Measurements from ENCODE around the gene ARMC9. TPM values are rescaled to one million over a fixed set of nuclear protein-coding genes. Genes with fewer than 3 reads are reported as not detected.
A peak's percentile ranks its signal among the peaks of the same experiment; 100 is the strongest.
"Not testable (repeated sequence)": the region's sequence is repeated elsewhere in the genome, so short reads cannot be mapped to it uniquely, and the experiment has no call there.

ARMC9 gene
- total and polyA plus RNA-seq, 5 donors from 2014 or later, result 0.11 to 0.92 (median 0.15) TPM; not detected in 2

GRCh38 chr2:231296401-231296974 lies 98.1 kb downstream of the ARMC9 start:
- ATAC-seq (ENCODE audit: low read depth in 2 of 2) (no peak), DNase-seq (no peak)
- Histone ChIP-seq H3K4me3 (ENCODE audit: low read depth, low read length) (no peak overlapping the region), H3K36me3 (ENCODE audit: control insufficient read depth, insufficient read depth, low read length) (no peaks in the 10 kb centered on the region), H3K9me3 (ENCODE audit: control insufficient read depth in 2 of 2, low read length in 2 of 2) (no peaks in the 10 kb centered on the region), H3K27me3 (ENCODE audit: control insufficient read depth, insufficient read depth, low read length) (no peaks in the 10 kb centered on the region), H3K4me1 (ENCODE audit: control insufficient read depth, insufficient read depth, low read length, poor library complexity, severe bottlenecking) (no peaks in the 10 kb centered on the region), H3K27ac (ENCODE audit: insufficient read depth, low read length, poor library complexity, severe bottlenecking) (no peak overlapping the region)
- H3K27ac Mint-ChIP-seq, result no peak overlapping the region
- H3K36me3 Mint-ChIP-seq, result no peaks in the 10 kb centered on the region
- H3K9me3 Mint-ChIP-seq, result no peaks in the 10 kb centered on the region
- peaks cover 0 to 2% (median 0%) of the 10 kb centered on the region in 4 donors for H3K4me1 Mint-ChIP-seq
- H3K27me3 Mint-ChIP-seq, result peaks cover 5% of the 10 kb centered on the region
- no peak overlapping the region for H3K4me3 Mint-ChIP-seq

DNA sequence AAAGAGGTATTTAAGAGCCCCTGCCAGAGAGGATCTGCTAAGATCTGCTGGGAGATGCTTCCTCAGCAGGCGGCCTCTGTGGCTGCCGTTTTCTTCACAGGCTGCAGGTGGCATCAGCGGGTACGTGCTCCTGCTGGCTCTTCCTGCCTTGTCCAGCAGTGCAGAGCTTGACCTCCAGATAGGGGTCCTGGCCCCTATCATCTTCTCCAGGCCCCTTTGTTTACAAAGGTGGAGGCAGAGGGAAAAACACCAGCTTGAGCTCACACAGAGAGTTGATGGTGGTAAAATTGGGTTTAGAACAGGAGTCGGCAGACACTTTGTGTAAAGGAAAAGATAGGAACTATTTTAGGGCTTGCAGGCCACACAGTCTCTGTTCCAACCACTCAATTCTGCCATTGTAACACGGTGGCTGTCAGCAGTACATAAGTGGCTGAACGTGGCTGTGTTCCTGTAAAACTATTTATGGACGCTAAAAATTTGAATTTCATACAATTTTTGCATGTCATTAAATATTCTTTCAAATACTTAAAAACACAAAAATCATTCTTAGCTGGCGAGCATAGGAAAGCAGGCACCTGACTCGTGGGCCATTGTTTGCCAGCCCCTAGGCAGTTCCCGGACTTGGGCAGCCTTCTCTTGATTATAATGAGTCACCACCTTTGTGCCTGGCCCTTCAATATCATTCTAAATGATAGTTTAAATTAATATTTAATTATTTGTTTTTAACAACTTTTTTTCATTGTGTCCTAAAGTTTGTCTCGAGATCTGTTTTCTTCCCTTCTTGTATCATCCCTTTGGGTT lies 98.9 kb downstream of the ARMC9 start:
- Histone ChIP-seq H3K4me1 (ENCODE audit: control insufficient read depth, insufficient read depth, low read length, poor library complexity, severe bottlenecking) (no peaks in the 10 kb centered on the region), H3K4me3 (ENCODE audit: low read depth, low read length) (no peak overlapping the region), H3K27me3 (ENCODE audit: control insufficient read depth, insufficient read depth, low read length) (no peaks in the 10 kb centered on the region), H3K36me3 (ENCODE audit: control insufficient read depth, insufficient read depth, low read length) (no peaks in the 10 kb centered on the region), H3K27ac (ENCODE audit: insufficient read depth, low read length, poor library complexity, severe bottlenecking) (no peak overlapping the region), H3K9me3 (ENCODE audit: control insufficient read depth in 2 of 2, low read length in 2 of 2) (no peaks in the 10 kb centered on the region)
- DNase-seq (peak in 1 of 3 donors; percentile 39), ATAC-seq (ENCODE audit: low read depth in 2 of 2) (no peak)
- Mint-ChIP-seq H3K4me1 (peaks cover 0 to 2% (median 0%) of the 10 kb centered on the region in 4 donors), H3K36me3 (no peaks in the 10 kb centered on the region), H3K27ac (peak overlapping the region in 1 of 3 donors; percentile 44), H3K27me3 (peaks cover 5% of the 10 kb centered on the region), H3K4me3 (no peak overlapping the region), H3K9me3 (no peaks in the 10 kb centered on the region)

DNA sequence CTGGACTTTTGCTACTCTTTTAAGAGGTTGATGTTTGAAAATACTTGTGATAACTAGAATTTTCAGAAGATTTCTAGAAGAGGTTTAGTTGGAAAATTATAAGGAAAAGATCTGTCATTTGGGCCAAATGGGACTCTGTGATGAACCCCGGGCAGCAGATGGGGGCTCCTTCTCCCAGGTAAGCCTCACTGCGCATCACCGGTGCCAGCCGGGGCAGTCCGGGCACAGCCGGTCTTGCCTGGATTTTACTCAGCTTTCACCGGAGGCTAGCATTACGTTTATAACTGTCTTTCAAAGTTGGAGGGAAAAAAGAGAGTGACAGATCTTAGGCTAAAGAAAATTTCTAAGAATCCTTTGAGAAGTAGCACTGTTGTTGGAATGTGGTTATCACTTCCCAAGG lies 99.7 kb downstream of the ARMC9 start:
- Histone ChIP-seq H3K9me3 (ENCODE audit: control insufficient read depth in 2 of 2, low read length in 2 of 2) (no peaks in the 10 kb centered on the region), H3K4me3 (ENCODE audit: low read depth, low read length) (no peak overlapping the region), H3K36me3 (ENCODE audit: control insufficient read depth, insufficient read depth, low read length) (no peaks in the 10 kb centered on the region), H3K27ac (ENCODE audit: insufficient read depth, low read length, poor library complexity, severe bottlenecking) (no peak overlapping the region), H3K4me1 (ENCODE audit: control insufficient read depth, insufficient read depth, low read length, poor library complexity, severe bottlenecking) (no peaks in the 10 kb centered on the region), H3K27me3 (ENCODE audit: control insufficient read depth, insufficient read depth, low read length) (no peaks in the 10 kb centered on the region)
- ATAC-seq (ENCODE audit: low read depth in 2 of 2) (no peak), DNase-seq (no peak)
- Mint-ChIP-seq H3K4me3 (no peak overlapping the region), H3K9me3 (no peaks in the 10 kb centered on the region), H3K27me3 (peaks cover 6% of the 10 kb centered on the region), H3K36me3 (no peaks in the 10 kb centered on the region), H3K4me1 (peaks cover 0 to 2% (median 0%) of the 10 kb centered on the region in 4 donors), H3K27ac (no peak overlapping the region)

DNA sequence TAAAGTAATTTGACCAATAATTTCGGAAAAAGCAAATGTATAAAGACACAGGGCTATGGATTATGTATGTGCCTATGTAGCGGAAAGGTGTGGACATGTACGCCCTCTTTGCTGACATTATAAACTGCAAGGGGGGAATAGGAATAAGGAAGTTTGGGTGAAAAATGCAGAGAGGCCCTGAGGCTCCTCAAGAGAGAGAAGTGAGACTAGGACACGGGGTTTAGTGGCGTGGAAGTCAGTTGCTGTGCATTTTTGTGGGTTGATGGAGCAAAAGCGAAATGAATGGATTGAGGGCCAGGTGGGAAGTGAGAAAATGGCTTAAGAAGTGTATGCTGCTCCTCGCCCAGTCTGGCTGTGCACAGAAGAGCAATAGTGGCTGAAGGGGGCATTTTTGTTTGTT lies 100.8 kb downstream of the ARMC9 start:
- H3K4me1 Mint-ChIP-seq, result peaks cover 0 to 2% (median 0%) of the 10 kb centered on the region in 4 donors
- no peaks in the 10 kb centered on the region for H3K9me3 Mint-ChIP-seq
- H3K9me3 ChIP-seq (ENCODE audit: control insufficient read depth in 2 of 2, low read length in 2 of 2), result no peaks in the 10 kb centered on the region
- ATAC-seq (ENCODE audit: low read depth in 2 of 2) (no peak), DNase-seq (no peak)
- no peak overlapping the region for H3K27ac ChIP-seq (ENCODE audit: insufficient read depth, low read length, poor library complexity, severe bottlenecking)
- no peaks in the 10 kb centered on the region for H3K36me3 Mint-ChIP-seq
- no peak overlapping the region for H3K27ac Mint-ChIP-seq
- H3K4me3 Mint-ChIP-seq, result no peak overlapping the region
- no peaks in the 10 kb centered on the region for H3K27me3 ChIP-seq (ENCODE audit: control insufficient read depth, insufficient read depth, low read length)
- H3K36me3 ChIP-seq (ENCODE audit: control insufficient read depth, insufficient read depth, low read length), result no peaks in the 10 kb centered on the region
- no peaks in the 10 kb centered on the region for H3K4me1 ChIP-seq (ENCODE audit: control insufficient read depth, insufficient read depth, low read length, poor library complexity, severe bottlenecking)
- peaks cover 12% of the 10 kb centered on the region for H3K27me3 Mint-ChIP-seq
- no peak overlapping the region for H3K4me3 ChIP-seq (ENCODE audit: low read depth, low read length)

DNA sequence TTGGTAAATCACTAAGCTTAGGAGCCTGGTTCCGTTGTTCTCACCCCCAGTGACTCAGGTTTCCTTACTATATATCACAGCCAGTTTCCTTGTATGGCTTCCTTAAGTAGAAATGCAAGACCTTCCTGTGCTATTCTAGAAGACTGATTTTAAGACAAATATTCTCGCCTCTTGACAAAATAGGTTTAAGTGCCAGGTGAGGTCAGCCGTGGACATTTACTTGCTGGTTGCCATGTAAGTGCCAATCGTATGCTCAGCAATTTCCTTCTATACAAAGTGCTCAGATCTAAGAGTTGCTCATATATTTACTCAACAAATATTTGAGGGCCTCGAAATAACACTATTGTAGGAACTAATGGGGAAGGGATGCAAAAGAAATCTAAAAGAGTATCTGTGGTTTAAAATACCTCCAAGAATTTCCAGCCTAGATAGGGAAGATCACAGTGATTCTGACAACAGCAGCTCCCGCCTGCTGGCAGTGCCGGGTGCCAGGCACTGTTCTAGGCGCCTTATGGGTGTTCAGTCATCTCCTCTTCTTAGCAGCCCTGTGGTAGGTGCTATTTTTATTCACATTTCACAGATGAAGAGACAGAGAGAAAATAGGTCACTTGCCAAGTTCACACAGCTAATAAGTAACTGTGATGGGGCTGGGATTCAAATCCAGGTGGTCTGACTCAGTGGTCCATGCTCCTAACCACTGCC lies 101.7 kb downstream of the ARMC9 start:
- Mint-ChIP-seq H3K27ac (no peak overlapping the region), H3K4me3 (no peak overlapping the region), H3K36me3 (no peaks in the 10 kb centered on the region), H3K9me3 (no peaks in the 10 kb centered on the region), H3K27me3 (peaks cover 12% of the 10 kb centered on the region), H3K4me1 (peaks cover 0 to 2% (median 0%) of the 10 kb centered on the region in 4 donors)
- no peak overlapping the region for H3K4me3 ChIP-seq (ENCODE audit: low read depth, low read length)
- ATAC-seq (ENCODE audit: low read depth in 2 of 2) (no peak), DNase-seq (no peak)
- H3K4me1 ChIP-seq (ENCODE audit: control insufficient read depth, insufficient read depth, low read length, poor library complexity, severe bottlenecking), result no peaks in the 10 kb centered on the region
- peaks cover 4% of the 10 kb centered on the region for H3K27me3 ChIP-seq (ENCODE audit: control insufficient read depth, insufficient read depth, low read length)
- H3K36me3 ChIP-seq (ENCODE audit: control insufficient read depth, insufficient read depth, low read length), result no peaks in the 10 kb centered on the region
- H3K27ac ChIP-seq (ENCODE audit: insufficient read depth, low read length, poor library complexity, severe bottlenecking), result no peak overlapping the region
- H3K9me3 ChIP-seq (ENCODE audit: control insufficient read depth in 2 of 2, low read length in 2 of 2), result no peaks in the 10 kb centered on the region

DNA sequence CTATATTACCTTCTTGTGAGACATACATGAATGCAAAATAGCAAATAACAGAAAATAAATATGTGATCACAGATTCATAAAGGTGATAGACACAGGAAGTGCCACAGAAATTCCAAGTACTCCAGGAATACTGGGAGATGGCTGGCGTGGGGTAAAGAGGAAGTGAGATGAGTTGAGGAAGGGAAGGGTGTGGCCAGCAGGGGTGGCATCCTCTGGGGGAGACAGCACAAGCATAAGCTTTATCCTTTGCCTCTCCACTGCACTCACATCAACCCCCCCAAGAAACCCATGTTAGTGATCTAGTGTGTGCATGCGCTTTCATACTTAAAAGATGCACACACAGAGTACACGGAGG lies 102.3 kb downstream of the ARMC9 start:
- no peak overlapping the region for H3K4me3 Mint-ChIP-seq

GRCh38 chr2:231304259-231304658 lies 105.8 kb downstream of the ARMC9 start:
- H3K9me3 Mint-ChIP-seq; H3K36me3 Mint-ChIP-seq; H3K27ac Mint-ChIP-seq; H3K4me3 ChIP-seq (ENCODE audit: low read depth, low read length); DNase-seq; H3K27ac ChIP-seq (ENCODE audit: insufficient read depth, low read length, poor library complexity, severe bottlenecking); ATAC-seq (ENCODE audit: low read depth in 2 of 2); H3K36me3 ChIP-seq (ENCODE audit: control insufficient read depth, insufficient read depth, low read length); H3K4me1 Mint-ChIP-seq; H3K4me1 ChIP-seq (ENCODE audit: control insufficient read depth, insufficient read depth, low read length, poor library complexity, severe bottlenecking); H3K4me3 Mint-ChIP-seq; H3K27me3 ChIP-seq (ENCODE audit: control insufficient read depth, insufficient read depth, low read length); H3K9me3 ChIP-seq (ENCODE audit: control insufficient read depth in 2 of 2, low read length in 2 of 2): not testable (repeated sequence)
- peaks cover 28% of the 10 kb centered on the region for H3K27me3 Mint-ChIP-seq

More for the DNA sequence above, 102.3 kb downstream of the ARMC9 start:
- Histone ChIP-seq H3K27ac (ENCODE audit: insufficient read depth, low read length, poor library complexity, severe bottlenecking) (no peak overlapping the region), H3K36me3 (ENCODE audit: control insufficient read depth, insufficient read depth, low read length) (no peaks in the 10 kb centered on the region), H3K4me3 (ENCODE audit: low read depth, low read length) (no peak overlapping the region), H3K9me3 (ENCODE audit: control insufficient read depth in 2 of 2, low read length in 2 of 2) (no peaks in the 10 kb centered on the region), H3K4me1 (ENCODE audit: control insufficient read depth, insufficient read depth, low read length, poor library complexity, severe bottlenecking) (no peaks in the 10 kb centered on the region), H3K27me3 (ENCODE audit: control insufficient read depth, insufficient read depth, low read length) (peaks cover 4% of the 10 kb centered on the region)
- H3K4me1 Mint-ChIP-seq, result peaks cover 0 to 2% (median 0%) of the 10 kb centered on the region in 4 donors
- H3K27ac Mint-ChIP-seq, result no peak overlapping the region
- H3K27me3 Mint-ChIP-seq, result peaks cover 12% of the 10 kb centered on the region
- H3K36me3 Mint-ChIP-seq, result no peaks in the 10 kb centered on the region
- DNase-seq (no peak), ATAC-seq (ENCODE audit: low read depth in 2 of 2) (no peak)
- H3K9me3 Mint-ChIP-seq, result no peaks in the 10 kb centered on the region

Data from CD4-positive, CD25-positive, alpha-beta regulatory T cell (primary cell).